MM.1S (cell line): Measurements from ENCODE around the gene ABCA13.

ENCODE experiments used
- CTCF ChIP-seq: fragments of 300-600 bp; sonication (generic); IDR thresholded peaks from 2 replicates; pipeline ENCODE4 v1.5.1; 2016; ENCODE audit warnings: antibody characterized with exemption, low read length, mixed read lengths
- EZH2 ChIP-seq: fragments of 300-600 bp; sonication (generic); optimal IDR thresholded peaks from 2 replicates; pipeline ENCODE3; 2017; ENCODE audit warnings: low read depth, mild to moderate bottlenecking, antibody characterized with exemption, low read length, mixed read lengths
- EZH2phosphoT487 ChIP-seq: fragments of 300-600 bp; sonication (generic); IDR thresholded peaks from 2 replicates; pipeline ENCODE4 v1.6.1; 2018; ENCODE audit warnings: antibody characterized with exemption, low read length

GRCh38 chr7:48518092-48518491 is 346.8 kb downstream of the ABCA13 start:
- TF ChIP-seq CTCF, result no peak
- TF ChIP-seq EZH2phosphoT487, result no peak
- no peak for TF ChIP-seq EZH2
